GF-D8 (cell line): ENCODE data around the gene TAGLN2.
"Not testable (repeated sequence)": the region's sequence is repeated elsewhere in the genome, so short reads cannot be mapped to it uniquely, and the experiment has no call there.

ENCODE experiments used
- DNase-seq: peaks from one replicate; lab custom pipeline; 2025; lab: John Stamatoyannopoulos, UW

TAGLN2 gene

GRCh38 chr1:159921251-159921650 is 4.1 kb downstream of the TAGLN2 start:
- no peak for DNase-seq

- no peak for DNase-seq
Measured at GRCh38 chr1:159920651-159921050, 4.7 kb downstream of the TAGLN2 start.

- DNase-seq: no peak
Measured at GRCh38 chr1:159920202-159920601, 5.1 kb downstream of the TAGLN2 start.

- DNase-seq: no peak
Measured at GRCh38 chr1:159919236-159919865, 6.0 kb downstream of the TAGLN2 start.

- DNase-seq: no peak
Measured at GRCh38 chr1:159918352-159919200, 6.7 kb downstream of the TAGLN2 start.

- DNase-seq: peak; percentile 34
Measured at GRCh38 chr1:159917533-159918351, 7.6 kb downstream of the TAGLN2 start.

GRCh38 chr1:159916242-159917051 is 8.9 kb downstream of the TAGLN2 start:
- no peak for DNase-seq

- DNase-seq: no peak
Measured at GRCh38 chr1:159915571-159916241, 9.6 kb downstream of the TAGLN2 start.

- DNase-seq: no peak
Measured at GRCh38 chr1:159914252-159915018, 10.9 kb downstream of the TAGLN2 start.

- DNase-seq: no peak
Measured at GRCh38 chr1:159913451-159914192, 11.7 kb downstream of the TAGLN2 start.

GRCh38 chr1:159911326-159912070 is 13.8 kb downstream of the TAGLN2 start:
- DNase-seq: peak; percentile 68

GRCh38 chr1:159908031-159908940 is 17.0 kb downstream of the TAGLN2 start:
- DNase-seq: no peak

GRCh38 chr1:159906960-159907359 is 18.3 kb downstream of the TAGLN2 start:
- DNase-seq: no peak

GRCh38 chr1:159904036-159904435 is 21.3 kb downstream of the TAGLN2 start:
- DNase-seq: not testable (repeated sequence)

GRCh38 chr1:159902541-159902940 is 22.8 kb downstream of the TAGLN2 start:
- DNase-seq: no peak

- DNase-seq: no peak
Measured at GRCh38 chr1:159900755-159901360, 24.4 kb downstream of the TAGLN2 start.

- no peak for DNase-seq
Measured at GRCh38 chr1:159900086-159900680, 25.1 kb downstream of the TAGLN2 start, which contains the start of gene CFAP45. Gene CFAP45 (minus strand): TSS chr1:159900165. CDS start chr1:159900098, 67 bp downstream.
